ENCODE data around the gene BICRAL.
A peak's percentile ranks its signal among the peaks of the same experiment; 100 is the strongest.
"Not testable (repeated sequence)": the region's sequence is repeated elsewhere in the genome, so short reads cannot be mapped to it uniquely, and the experiment has no call there.

BICRAL gene

GRCh38 chr6:42781796-42782688 is at the start of gene BICRAL:
Gene BICRAL (plus strand): TSS chr6:42782052. CDS start chr6:42822023, 39,971 bp downstream.
- no peak for TF ChIP-seq CTCF (conservative IDR thresholded peaks at IDR 0.05; ENCODE audit: low read length)
- H3K4me3 ChIP-seq (ENCODE audit: low read length): peak within 1 kb of the TSS; percentile 78
- peak; percentile 82 for DNase-seq (ENCODE audit: low read depth)

GRCh38 chr6:42733867-42734481 is 47.9 kb upstream of the BICRAL start:
- not testable (repeated sequence) for DNase-seq (ENCODE audit: low read depth); H3K4me3 ChIP-seq (ENCODE audit: low read length)

GRCh38 chr6:42735976-42736375 is 45.9 kb upstream of the BICRAL start:
- no peak for DNase-seq (ENCODE audit: low read depth)
- no peak overlapping the region for H3K4me3 ChIP-seq (ENCODE audit: low read length)
- TF ChIP-seq CTCF (conservative IDR thresholded peaks at IDR 0.05; ENCODE audit: low read length): no peak

- peak; percentile 76 for DNase-seq (ENCODE audit: low read depth)
- no peak for TF ChIP-seq CTCF (conservative IDR thresholded peaks at IDR 0.05; ENCODE audit: low read length)
- no peak overlapping the region for H3K4me3 ChIP-seq (ENCODE audit: low read length)
Observed at GRCh38 chr6:42740725-42741124, 41.1 kb upstream of the BICRAL start.

GRCh38 chr6:42742116-42742894 is 39.5 kb upstream of the BICRAL start:
- H3K4me3 ChIP-seq (ENCODE audit: low read length): no peak overlapping the region
- TF ChIP-seq CTCF (conservative IDR thresholded peaks at IDR 0.05; ENCODE audit: low read length): no peak
- peak; percentile 82 for DNase-seq (ENCODE audit: low read depth)

- no peak for TF ChIP-seq CTCF (conservative IDR thresholded peaks at IDR 0.05; ENCODE audit: low read length)
- H3K4me3 ChIP-seq (ENCODE audit: low read length): peak overlapping the region; percentile 98
- no peak for DNase-seq (ENCODE audit: low read depth)
Observed at GRCh38 chr6:42744351-42744893, 37.4 kb upstream of the BICRAL start.

GRCh38 chr6:42745083-42745639 is 36.7 kb upstream of the BICRAL start:
- TF ChIP-seq CTCF (conservative IDR thresholded peaks at IDR 0.05; ENCODE audit: low read length): no peak
- DNase-seq (ENCODE audit: low read depth): peak; percentile 36
- peak overlapping the region; percentile 98 for H3K4me3 ChIP-seq (ENCODE audit: low read length)

Measured in AG10803 (cell line).